ENCODE data around the gene CELF2.

The CELF2 gene

GRCh38 chr10:11341283-11341960, 323.8 kb downstream of the CELF2 start:
- Histone ChIP-seq H3K36me3 (ENCODE audit: control insufficient read depth, low read length) (no peaks in the 10 kb centered on the region), H3K79me2 (ENCODE audit: control insufficient read depth, low read length) (no peaks in the 10 kb centered on the region), H3K4me1 (ENCODE audit: control insufficient read depth, low read length) (peaks cover 4% of the 10 kb centered on the region), H3F3A (ENCODE audit: control insufficient read depth, insufficient read depth) (no peaks in the 10 kb centered on the region), H4K20me1 (ENCODE audit: control insufficient read depth, insufficient read depth, low read depth, low read length) (no peaks in the 10 kb centered on the region), H3K27ac (ENCODE audit: low read depth, low read length) (no peak overlapping the region), H3K4me2 (ENCODE audit: low read length) (no peak overlapping the region), H3K27me3 (ENCODE audit: control insufficient read depth, low read length) (no peaks in the 10 kb centered on the region), H3K9me3 (ENCODE audit: control insufficient read depth, insufficient read depth, low read length) (no peaks in the 10 kb centered on the region), H3K4me3 (ENCODE audit: low read length) (no peak overlapping the region), H3K9me2 (replicated peaks; ENCODE audit: control insufficient read depth, low read length) (no peaks in the 10 kb centered on the region)
- TF ChIP-seq CTCF (IDR thresholded peaks at IDR 0.05; ENCODE audit: low read depth, low read length, poor library complexity, severe bottlenecking) (no peak), EZH2phosphoT487 (IDR thresholded peaks at IDR 0.05; ENCODE audit: borderline replicate concordance, low read length) (no peak)

- H3K79me2 ChIP-seq (ENCODE audit: control insufficient read depth, low read length): no peaks in the 10 kb centered on the region
- no peak overlapping the region for H3K27ac ChIP-seq (ENCODE audit: low read depth, low read length)
- no peak for TF ChIP-seq CTCF (IDR thresholded peaks at IDR 0.05; ENCODE audit: low read depth, low read length, poor library complexity, severe bottlenecking)
- no peaks in the 10 kb centered on the region for H3F3A ChIP-seq (ENCODE audit: control insufficient read depth, insufficient read depth)
- H3K27me3 ChIP-seq (ENCODE audit: control insufficient read depth, low read length): no peaks in the 10 kb centered on the region
- H3K4me3 ChIP-seq (ENCODE audit: low read length): no peak overlapping the region
- H4K20me1 ChIP-seq (ENCODE audit: control insufficient read depth, insufficient read depth, low read depth, low read length): no peaks in the 10 kb centered on the region
- no peaks in the 10 kb centered on the region for H3K9me3 ChIP-seq (ENCODE audit: control insufficient read depth, insufficient read depth, low read length)
- no peak overlapping the region for H3K4me2 ChIP-seq (ENCODE audit: low read length)
- peaks cover 4% of the 10 kb centered on the region for H3K4me1 ChIP-seq (ENCODE audit: control insufficient read depth, low read length)
- no peaks in the 10 kb centered on the region for H3K9me2 ChIP-seq (replicated peaks; ENCODE audit: control insufficient read depth, low read length)
- H3K36me3 ChIP-seq (ENCODE audit: control insufficient read depth, low read length): no peaks in the 10 kb centered on the region
Measured at GRCh38 chr10:11344081-11344480, 326.4 kb downstream of the CELF2 start.

GRCh38 chr10:11344550-11344949, 326.9 kb downstream of the CELF2 start:
- TF ChIP-seq CTCF (IDR thresholded peaks at IDR 0.05; ENCODE audit: low read depth, low read length, poor library complexity, severe bottlenecking): no peak
- TF ChIP-seq EZH2phosphoT487 (IDR thresholded peaks at IDR 0.05; ENCODE audit: borderline replicate concordance, low read length): no peak
- Histone ChIP-seq H3K79me2 (ENCODE audit: control insufficient read depth, low read length) (no peaks in the 10 kb centered on the region), H3K4me2 (ENCODE audit: low read length) (peak overlapping the region; percentile 14; the same call in 1 of the 2 replicates), H3K27ac (ENCODE audit: low read depth, low read length) (no peak overlapping the region), H4K20me1 (ENCODE audit: control insufficient read depth, insufficient read depth, low read depth, low read length) (no peaks in the 10 kb centered on the region), H3F3A (ENCODE audit: control insufficient read depth, insufficient read depth) (no peaks in the 10 kb centered on the region), H3K4me1 (ENCODE audit: control insufficient read depth, low read length) (peaks cover 4% of the 10 kb centered on the region), H3K4me3 (ENCODE audit: low read length) (no peak overlapping the region; the same call in 1 of the 2 replicates), H3K9me3 (ENCODE audit: control insufficient read depth, insufficient read depth, low read length) (no peaks in the 10 kb centered on the region), H3K27me3 (ENCODE audit: control insufficient read depth, low read length) (no peaks in the 10 kb centered on the region), H3K9me2 (replicated peaks; ENCODE audit: control insufficient read depth, low read length) (no peaks in the 10 kb centered on the region), H3K36me3 (ENCODE audit: control insufficient read depth, low read length) (no peaks in the 10 kb centered on the region)

All from DOHH2 (cell line).